Panc1 (cell line): ENCODE measurements around the gene NPM1. TPM values are rescaled to one million over a fixed set of nuclear protein-coding genes. Genes with fewer than 3 reads are reported as not detected.

Experiments used
- ATAC-seq: fragments of 200-7000 bp; cut with Tn5 transposase; 2 replicates; pipeline ENCODE4 v1.9.1; 2020; ENCODE audit warnings: mild to moderate bottlenecking, moderate library complexity
- BruUV-seq: library from RNA; stranded (reverse); fragments of 400-500 nt; replicated peaks from 2 replicates; lab custom pipeline; 2021; lab: Mats Ljungman, UMichigan
- CTCF ChIA-PET: fragments of 300-600 bp; sonication (Branson Sonifier 250); formaldehyde crosslinking; loops from one replicate; lab custom pipeline; 2022; ENCODE audit warnings: antibody characterized with exemption; lab: Charles Lee
- POLR2A ChIA-PET: fragments of 300-600 bp; sonication (Branson Sonifier 250); formaldehyde crosslinking; loops from one replicate; lab custom pipeline; 2022; ENCODE audit warnings: antibody characterized with exemption; lab: Charles Lee
- DNase-seq: peaks from one replicate; pipeline ENCODE4 v3.0.0-alpha.2; 2010; ENCODE audit warnings: low read depth, low spot score
- H3K27ac ChIP-seq: 2 replicates; pipeline ENCODE4 v1.5.1; 2011; ENCODE audit warnings: mild to moderate bottlenecking, low read length, inconsistent platforms
- H3K27me3 ChIP-seq: fragments of 200-500 bp; sonication (Bioruptor generic); 2 replicates; pipeline ENCODE4 v1.6.0; 2014; ENCODE audit warnings: low read length, inconsistent platforms; ENCODE audit not compliant: control insufficient read depth, insufficient read depth
- H3K36me3 ChIP-seq: fragments of 200-500 bp; sonication (Bioruptor generic); 2 replicates; pipeline ENCODE4 v1.5.1; 2014; ENCODE audit warnings: inconsistent platforms, mild to moderate bottlenecking, low read length, moderate library complexity; ENCODE audit not compliant: control insufficient read depth, insufficient read depth
- H3K4me1 ChIP-seq: 2 replicates; pipeline ENCODE4 v1.5.1; 2011; ENCODE audit warnings: inconsistent platforms, mild to moderate bottlenecking, low read length, moderate library complexity; ENCODE audit not compliant: control insufficient read depth, insufficient read depth
- H3K4me3 ChIP-seq, 2 experiments: 2 replicates each; pipeline ENCODE4 v1.5.1; 2011 to 2012; ENCODE audit warnings: low read depth in 2 of 2, low read length in 2 of 2, mild to moderate bottlenecking in 2 of 2, inconsistent platforms in 1 of 2, moderate library complexity in 1 of 2
- H3K9me3 ChIP-seq: fragments of 200-500 bp; sonication (Bioruptor generic); 2 replicates; pipeline ENCODE4 v1.5.1; 2014; ENCODE audit warnings: low read depth, mild to moderate bottlenecking, inconsistent platforms, low read length, moderate library complexity; ENCODE audit not compliant: control insufficient read depth, insufficient read depth
- POLR2AphosphoS5 ChIP-seq: IDR thresholded peaks from 2 replicates; pipeline ENCODE4 v1.6.1; 2012; ENCODE audit warnings: mild to moderate bottlenecking, low read depth, low read length, moderate library complexity
- SIN3A ChIP-seq: IDR thresholded peaks from 2 replicates; pipeline ENCODE4 v1.6.1; 2012; ENCODE audit warnings: low read depth, mild to moderate bottlenecking, low read length, moderate library complexity, borderline replicate concordance; ENCODE audit not compliant: insufficient read depth
- TCF7L2 ChIP-seq: IDR thresholded peaks from 2 replicates; pipeline ENCODE4 v1.6.1; 2011; ENCODE audit warnings: mild to moderate bottlenecking, low read depth, low read length, inconsistent platforms
- in situ Hi-C: cut with HindIII; loops from 2 replicates; pipeline ENCODE4 v1.10.0; 2016; ENCODE audit warnings: low sequenced_read_pairs, low pct_unique_long_range_greater_than_20kb
- intact Hi-C: fragments of 100-400 bp; cut with micrococcal nuclease; formaldehyde crosslinking; loops from one replicate; pipeline ENCODE4 v1.10.0; 2022; ENCODE audit not compliant: unreplicated experiment
- total RNA-seq: library from RNA; stranded (reverse); gene quantifications from one replicate; pipeline ENCODE4 v1.2.1, GENCODE V29; 2021; ENCODE audit not compliant: unreplicated experiment
- TF ChIP-seq, protein P1 (sequence below), 2 experiments: IDR thresholded peaks; 2 replicates each; pipeline ENCODE4 v1.6.1; 2011 to 2012; ENCODE audit warnings: low read depth in 2 of 2, control low read depth in 1 of 2, low read length in 1 of 2, mild to moderate bottlenecking in 1 of 2, moderate library complexity in 1 of 2; ENCODE audit not compliant: insufficient read depth in 1 of 2
- TF ChIP-seq, protein P2 (sequence below): fragments of 450-650 bp; IDR thresholded peaks from 2 replicates; pipeline ENCODE4 v1.5.1; 2017; ENCODE audit warnings: mild to moderate bottlenecking

Gene NPM1
- total RNA-seq, 1 experiment from 2014 or later = 1,864 TPM

DNA sequence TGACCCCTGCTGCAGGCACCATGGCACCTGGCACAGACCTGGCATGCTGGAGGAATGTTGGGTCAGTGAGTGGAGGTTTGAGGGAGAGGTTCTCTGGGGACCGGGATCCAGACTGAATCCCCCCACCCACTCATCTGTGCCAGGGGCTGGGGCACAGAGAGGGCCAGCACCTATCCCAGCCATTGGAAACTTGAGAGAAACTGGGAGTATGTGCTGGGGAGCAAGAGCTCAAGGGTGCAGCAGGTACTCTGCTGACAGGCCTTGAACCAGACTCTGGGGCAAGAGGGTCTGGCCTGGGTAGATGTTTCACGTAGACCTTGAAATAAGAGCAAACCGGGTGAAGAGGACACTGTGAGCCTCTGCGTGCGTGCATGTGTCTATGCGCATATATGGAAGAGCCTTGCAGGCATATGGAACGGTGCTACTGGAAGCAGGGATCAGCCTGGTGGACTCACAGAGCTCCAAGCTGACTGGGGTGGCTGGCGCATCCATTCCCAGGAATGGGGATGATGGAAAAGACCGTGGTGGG is 40.6 kb downstream of the NPM1 start:
- ChIA-PET POLR2A (no interaction called here), CTCF (no interaction called here)
- Histone ChIP-seq H3K27ac (no peak overlapping the region), H3K9me3 (no peaks in the 10 kb centered on the region), H3K27me3 (no peaks in the 10 kb centered on the region), H3K4me3 (no peak overlapping the region), H3K4me1 (no peaks in the 10 kb centered on the region), H3K36me3 (no peaks in the 10 kb centered on the region)
- no TSS peak for BruUV-seq
- no peak for DNase-seq
- intact Hi-C loops (no loop called here), in situ Hi-C loops (no loop called here)
- TF ChIP-seq SIN3A = no peak
- TF ChIP-seq, protein P1, sequence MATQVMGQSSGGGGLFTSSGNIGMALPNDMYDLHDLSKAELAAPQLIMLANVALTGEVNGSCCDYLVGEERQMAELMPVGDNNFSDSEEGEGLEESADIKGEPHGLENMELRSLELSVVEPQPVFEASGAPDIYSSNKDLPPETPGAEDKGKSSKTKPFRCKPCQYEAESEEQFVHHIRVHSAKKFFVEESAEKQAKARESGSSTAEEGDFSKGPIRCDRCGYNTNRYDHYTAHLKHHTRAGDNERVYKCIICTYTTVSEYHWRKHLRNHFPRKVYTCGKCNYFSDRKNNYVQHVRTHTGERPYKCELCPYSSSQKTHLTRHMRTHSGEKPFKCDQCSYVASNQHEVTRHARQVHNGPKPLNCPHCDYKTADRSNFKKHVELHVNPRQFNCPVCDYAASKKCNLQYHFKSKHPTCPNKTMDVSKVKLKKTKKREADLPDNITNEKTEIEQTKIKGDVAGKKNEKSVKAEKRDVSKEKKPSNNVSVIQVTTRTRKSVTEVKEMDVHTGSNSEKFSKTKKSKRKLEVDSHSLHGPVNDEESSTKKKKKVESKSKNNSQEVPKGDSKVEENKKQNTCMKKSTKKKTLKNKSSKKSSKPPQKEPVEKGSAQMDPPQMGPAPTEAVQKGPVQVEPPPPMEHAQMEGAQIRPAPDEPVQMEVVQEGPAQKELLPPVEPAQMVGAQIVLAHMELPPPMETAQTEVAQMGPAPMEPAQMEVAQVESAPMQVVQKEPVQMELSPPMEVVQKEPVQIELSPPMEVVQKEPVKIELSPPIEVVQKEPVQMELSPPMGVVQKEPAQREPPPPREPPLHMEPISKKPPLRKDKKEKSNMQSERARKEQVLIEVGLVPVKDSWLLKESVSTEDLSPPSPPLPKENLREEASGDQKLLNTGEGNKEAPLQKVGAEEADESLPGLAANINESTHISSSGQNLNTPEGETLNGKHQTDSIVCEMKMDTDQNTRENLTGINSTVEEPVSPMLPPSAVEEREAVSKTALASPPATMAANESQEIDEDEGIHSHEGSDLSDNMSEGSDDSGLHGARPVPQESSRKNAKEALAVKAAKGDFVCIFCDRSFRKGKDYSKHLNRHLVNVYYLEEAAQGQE (IDR thresholded peaks at IDR 0.05; ENCODE audit: insufficient read depth in 1 of 2, low read depth in 2 of 2, low read length in 1 of 2) = no peak
- no peak for TF ChIP-seq POLR2AphosphoS5
- no peak for TF ChIP-seq TCF7L2
- TF ChIP-seq, protein P2, sequence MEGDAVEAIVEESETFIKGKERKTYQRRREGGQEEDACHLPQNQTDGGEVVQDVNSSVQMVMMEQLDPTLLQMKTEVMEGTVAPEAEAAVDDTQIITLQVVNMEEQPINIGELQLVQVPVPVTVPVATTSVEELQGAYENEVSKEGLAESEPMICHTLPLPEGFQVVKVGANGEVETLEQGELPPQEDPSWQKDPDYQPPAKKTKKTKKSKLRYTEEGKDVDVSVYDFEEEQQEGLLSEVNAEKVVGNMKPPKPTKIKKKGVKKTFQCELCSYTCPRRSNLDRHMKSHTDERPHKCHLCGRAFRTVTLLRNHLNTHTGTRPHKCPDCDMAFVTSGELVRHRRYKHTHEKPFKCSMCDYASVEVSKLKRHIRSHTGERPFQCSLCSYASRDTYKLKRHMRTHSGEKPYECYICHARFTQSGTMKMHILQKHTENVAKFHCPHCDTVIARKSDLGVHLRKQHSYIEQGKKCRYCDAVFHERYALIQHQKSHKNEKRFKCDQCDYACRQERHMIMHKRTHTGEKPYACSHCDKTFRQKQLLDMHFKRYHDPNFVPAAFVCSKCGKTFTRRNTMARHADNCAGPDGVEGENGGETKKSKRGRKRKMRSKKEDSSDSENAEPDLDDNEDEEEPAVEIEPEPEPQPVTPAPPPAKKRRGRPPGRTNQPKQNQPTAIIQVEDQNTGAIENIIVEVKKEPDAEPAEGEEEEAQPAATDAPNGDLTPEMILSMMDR = no peak
- ATAC-seq = no peak

DNA sequence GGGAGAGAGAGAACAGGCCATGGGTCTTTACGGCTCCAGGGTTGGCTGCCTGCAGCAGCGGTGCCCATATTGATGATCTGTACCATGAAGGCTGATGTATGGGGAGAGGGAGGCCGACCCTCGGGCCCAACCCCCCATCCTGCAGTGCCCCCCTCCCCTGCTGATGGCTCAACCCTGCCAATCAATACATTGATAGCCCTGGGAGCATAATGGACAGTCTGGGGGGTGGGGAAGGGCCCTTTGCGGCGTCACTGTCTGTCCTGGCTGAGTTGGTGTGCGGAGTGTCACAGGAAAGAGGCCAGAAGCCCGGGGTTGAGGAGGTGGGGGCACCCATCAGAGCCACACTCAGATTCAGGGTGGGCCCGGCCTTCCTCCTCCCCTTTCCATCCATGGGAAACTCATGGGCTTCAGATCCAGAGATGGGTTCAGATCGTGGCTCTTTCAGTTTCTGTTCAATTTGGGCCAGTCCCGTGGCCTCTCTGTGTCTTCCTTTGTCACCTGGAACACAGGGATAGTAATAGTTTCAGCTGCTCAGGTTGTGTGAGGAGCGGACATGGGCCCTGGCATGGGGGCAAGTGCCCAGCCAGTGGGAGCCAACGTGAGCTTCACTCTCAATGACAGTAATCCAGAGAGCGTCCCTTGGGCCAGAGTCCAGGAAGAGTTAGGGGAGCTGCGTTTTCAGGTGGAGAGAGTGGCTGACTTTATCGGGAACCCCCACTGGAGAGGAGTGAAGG is 41.3 kb downstream of the NPM1 start:
- no peak for DNase-seq
- Histone ChIP-seq H3K27ac (no peak overlapping the region), H3K36me3 (no peaks in the 10 kb centered on the region), H3K27me3 (no peaks in the 10 kb centered on the region), H3K9me3 (no peaks in the 10 kb centered on the region), H3K4me1 (no peaks in the 10 kb centered on the region), H3K4me3 (no peak overlapping the region)
- ChIA-PET CTCF (no interaction called here), POLR2A (no interaction called here)
- no peak for ATAC-seq
- in situ Hi-C loops = no loop called here
- intact Hi-C loops = no loop called here
- BruUV-seq = no TSS peak
- TF ChIP-seq POLR2AphosphoS5 (no peak), SIN3A (no peak), TCF7L2 (no peak)
- TF ChIP-seq, protein P1 (IDR thresholded peaks at IDR 0.05; ENCODE audit: insufficient read depth in 1 of 2, low read depth in 2 of 2, low read length in 1 of 2) = no peak
- TF ChIP-seq, protein P2 = no peak
